ENCODE measurements around the gene NME8.

The NME8 gene

GRCh38 chr7:37901236-37901827 lies 52.9 kb downstream of the NME8 start:
- no peak for DNase-seq (ENCODE audit: low read depth)

- DNase-seq (ENCODE audit: low read depth), result no peak
Observed at GRCh38 chr7:37901890-37902524, 53.6 kb downstream of the NME8 start.

- DNase-seq (ENCODE audit: low read depth), result no peak
Observed at GRCh38 chr7:37908221-37908788, 59.9 kb downstream of the NME8 start.

- DNase-seq (ENCODE audit: low read depth), result no peak
Observed at GRCh38 chr7:37912756-37913155, 64.4 kb downstream of the NME8 start.

DNA sequence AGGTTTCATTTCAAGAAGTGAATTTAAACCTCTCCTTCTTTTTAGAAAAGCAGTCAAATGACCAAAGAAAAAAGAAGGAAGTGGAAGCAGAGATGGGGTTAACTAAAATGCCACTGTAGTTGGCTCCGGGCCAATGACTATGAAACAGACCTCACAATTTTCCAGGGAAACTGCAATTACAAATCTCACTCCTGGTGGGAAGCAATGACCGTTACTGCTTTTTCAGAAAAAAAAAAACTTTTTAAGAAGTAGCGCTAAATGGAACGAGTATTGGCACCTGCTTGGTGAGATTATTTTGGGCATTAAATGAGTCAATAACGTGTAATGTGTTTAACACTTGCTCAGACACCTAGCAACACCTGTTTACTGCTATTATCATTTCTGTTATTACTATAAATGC lies 67.0 kb downstream of the NME8 start:
- DNase-seq (ENCODE audit: low read depth), result no peak

DNA sequence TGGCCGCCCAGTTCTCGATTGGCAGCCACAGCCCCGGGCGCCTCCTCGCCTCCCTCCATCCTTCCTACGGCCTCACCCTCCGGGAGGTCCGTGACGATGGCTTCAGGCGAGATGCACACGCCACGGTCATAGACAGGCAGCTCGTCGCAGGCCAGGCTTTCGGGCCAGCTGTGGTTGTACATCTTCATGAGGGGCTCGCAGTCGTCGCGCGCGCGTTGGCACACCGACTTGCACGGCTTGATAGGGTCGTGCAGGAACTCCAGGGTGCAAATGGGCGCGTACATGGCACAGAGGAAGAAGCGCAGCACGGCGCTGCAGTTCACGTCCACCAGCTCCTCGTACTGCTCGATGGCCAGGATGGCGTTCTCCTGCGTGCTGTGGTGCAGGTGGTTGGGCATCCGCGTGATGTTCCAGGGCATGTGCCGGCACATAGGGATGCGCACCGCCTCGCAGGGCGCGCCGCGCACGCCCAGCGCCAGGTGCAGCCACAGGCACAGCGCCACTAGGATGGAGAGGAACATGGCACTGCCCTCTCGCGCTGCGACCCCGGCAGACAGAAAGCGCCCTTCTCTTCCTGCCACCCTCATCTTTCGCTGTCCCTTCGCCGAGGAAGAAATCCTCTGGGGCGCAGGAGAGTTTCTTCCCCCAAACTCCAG lies 67.7 kb downstream of the NME8 start:
- no peak for DNase-seq (ENCODE audit: low read depth)

DNA sequence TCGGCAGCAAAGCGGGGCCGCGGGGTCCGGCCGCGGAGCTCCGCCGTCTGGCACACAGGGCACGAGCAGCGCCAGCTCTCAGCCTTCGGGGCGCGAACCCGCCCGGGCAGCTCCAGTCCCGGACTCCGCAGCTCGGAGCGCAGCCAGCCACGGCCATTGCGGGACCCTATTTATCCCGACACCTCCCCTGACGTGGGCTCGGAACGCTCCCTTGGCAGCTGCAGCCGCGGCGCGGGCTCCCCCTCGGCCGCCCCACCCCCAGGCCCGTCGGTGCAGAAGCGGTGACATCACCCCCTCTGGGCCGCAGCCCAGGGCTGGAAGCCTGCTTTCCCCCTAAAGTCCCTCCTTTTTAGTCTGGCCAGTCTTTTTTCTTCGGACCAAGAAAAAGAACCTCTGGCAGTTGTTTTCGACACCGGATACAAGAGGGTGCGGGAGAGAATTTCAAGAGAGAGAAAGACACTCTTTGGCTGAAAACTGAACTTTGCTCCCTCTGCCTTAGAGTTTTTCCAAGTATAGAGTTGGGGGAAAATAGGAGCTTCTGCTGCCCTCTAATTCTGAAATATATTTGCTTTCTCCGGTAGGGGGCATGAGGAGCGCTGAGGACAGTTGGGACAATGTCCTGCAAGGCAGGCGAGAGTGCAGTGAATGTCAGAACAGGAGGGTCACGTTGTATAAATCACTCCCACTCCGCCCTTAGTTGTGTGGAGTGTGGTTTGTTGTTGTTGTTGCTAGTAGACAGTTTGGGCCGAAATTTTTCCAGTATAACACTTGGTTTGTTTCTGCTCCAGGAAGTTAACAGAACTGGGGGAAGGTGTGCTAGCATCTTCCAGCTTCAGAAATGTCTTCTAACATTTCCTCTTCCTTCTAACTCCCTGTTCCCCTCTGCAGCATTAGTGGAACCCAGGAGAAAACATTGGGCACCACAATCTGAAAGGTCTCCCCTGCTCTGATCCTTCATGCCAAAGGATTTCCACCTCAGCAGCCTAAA lies 68.6 kb downstream of the NME8 start, which contains the start of gene SFRP4:
TSS of gene SFRP4 (minus strand) at position 145 of the 988 bp plus-strand sequence. CDS start 280 bp downstream, outside the sequence.
- DNase-seq (ENCODE audit: low read depth), result no peak

GRCh38 chr7:37918526-37918925 lies 70.1 kb downstream of the NME8 start:
- no peak for DNase-seq (ENCODE audit: low read depth)

- DNase-seq (ENCODE audit: low read depth), result no peak
Observed at GRCh38 chr7:37920305-37920848, 72.0 kb downstream of the NME8 start, which contains the start of gene EPDR1. Gene EPDR1 (plus strand): TSS chr7:37920640. CDS start chr7:37920940, 300 bp downstream.

- DNase-seq (ENCODE audit: low read depth), result no peak
Observed at GRCh38 chr7:37920849-37921805, 72.7 kb downstream of the NME8 start.

DNA sequence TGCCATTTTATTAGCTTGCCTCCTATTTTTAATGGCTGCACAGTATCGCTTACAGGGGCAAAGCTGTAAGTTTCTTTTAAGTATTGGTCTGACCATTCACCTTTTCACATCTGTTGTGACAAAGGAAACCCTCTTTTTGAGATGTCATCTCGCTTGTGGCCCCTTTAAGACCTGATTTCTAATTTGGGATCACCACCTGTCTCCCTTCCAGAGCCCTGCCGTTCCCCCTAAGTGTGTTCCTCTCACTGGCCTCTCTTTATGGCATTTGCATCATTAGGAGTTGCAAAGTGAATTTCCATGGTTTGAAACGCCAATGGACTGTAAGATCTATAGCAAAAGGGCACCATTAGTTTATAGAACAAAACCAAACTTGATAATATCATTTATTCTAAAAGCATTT lies 73.5 kb downstream of the NME8 start:
- no peak for DNase-seq (ENCODE audit: low read depth)

- no peak for DNase-seq (ENCODE audit: low read depth)
Observed at GRCh38 chr7:37923996-37924395, 75.6 kb downstream of the NME8 start.

GRCh38 chr7:37924491-37925041 lies 76.2 kb downstream of the NME8 start:
- DNase-seq (ENCODE audit: low read depth), result no peak

- no peak for DNase-seq (ENCODE audit: low read depth)
Observed at GRCh38 chr7:37925620-37926019, 77.2 kb downstream of the NME8 start.

DNA sequence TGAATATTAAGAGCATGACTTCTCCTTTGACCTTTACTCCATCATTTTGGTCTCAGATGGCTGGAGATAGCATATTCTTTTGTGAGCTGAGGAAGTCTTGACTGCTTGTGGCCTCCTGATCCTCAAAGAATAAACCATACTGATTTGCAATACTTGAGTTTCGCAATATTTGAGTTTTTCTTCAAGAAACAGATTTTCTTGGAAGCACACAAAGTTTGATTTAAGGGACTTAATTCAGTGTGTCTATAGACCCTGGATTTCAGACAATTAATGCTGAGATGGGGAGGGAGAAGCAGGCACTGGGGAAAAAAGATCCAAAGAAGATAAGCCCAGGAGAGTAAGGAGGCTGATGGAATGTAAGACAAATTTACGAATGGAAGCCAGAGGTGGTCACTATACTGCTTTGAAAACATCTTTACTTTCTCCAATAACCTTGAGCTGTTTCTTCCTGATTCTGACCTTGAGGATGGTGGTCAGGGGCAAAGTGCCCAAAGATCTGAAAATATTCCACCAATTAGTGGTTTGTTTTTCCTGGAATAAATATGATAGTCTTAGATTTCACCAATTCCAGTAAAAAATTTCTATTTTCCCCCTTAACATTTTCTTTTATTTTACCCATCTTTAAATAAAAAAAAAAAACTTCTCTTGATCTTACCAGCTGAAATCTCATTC lies 79.5 kb downstream of the NME8 start:
- no peak for DNase-seq (ENCODE audit: low read depth)

GRCh38 chr7:37928878-37929277 lies 80.5 kb downstream of the NME8 start:
- DNase-seq (ENCODE audit: low read depth), result no peak

DNA sequence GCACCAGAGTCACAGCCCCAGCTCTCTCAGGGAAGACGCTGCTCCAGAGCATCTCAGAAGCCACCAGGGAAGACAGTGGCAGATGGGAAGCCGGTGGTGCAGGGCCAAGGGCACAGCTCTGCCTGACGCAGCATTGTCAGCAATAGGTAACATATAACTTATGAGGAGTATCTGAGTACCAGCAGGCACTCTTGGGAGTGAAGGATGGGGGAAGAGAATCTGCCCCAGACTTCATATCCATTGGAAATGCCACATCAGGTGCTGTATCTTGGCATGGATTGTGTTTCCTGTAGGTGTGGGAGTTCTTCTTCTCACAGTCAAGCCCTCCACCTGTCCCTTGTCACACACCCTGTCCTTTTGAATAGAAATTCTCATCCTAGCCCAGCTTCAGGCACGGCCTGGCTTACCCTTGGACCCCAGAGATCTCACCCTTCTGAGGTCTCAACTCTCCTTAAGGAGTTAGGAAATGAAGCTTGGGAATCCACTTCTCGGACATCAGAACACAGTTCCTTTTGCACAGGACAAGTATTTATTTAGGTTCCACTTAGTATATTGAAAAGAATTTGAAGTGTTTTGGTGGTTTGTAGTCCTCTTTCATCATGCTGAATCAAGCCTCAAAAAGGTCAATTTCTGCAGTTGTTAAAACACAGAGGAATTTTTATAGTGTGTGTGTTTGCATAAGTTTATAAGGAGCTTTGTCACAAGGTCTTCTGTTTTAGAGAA lies 82.0 kb downstream of the NME8 start:
- DNase-seq (ENCODE audit: low read depth), result no peak

DNA sequence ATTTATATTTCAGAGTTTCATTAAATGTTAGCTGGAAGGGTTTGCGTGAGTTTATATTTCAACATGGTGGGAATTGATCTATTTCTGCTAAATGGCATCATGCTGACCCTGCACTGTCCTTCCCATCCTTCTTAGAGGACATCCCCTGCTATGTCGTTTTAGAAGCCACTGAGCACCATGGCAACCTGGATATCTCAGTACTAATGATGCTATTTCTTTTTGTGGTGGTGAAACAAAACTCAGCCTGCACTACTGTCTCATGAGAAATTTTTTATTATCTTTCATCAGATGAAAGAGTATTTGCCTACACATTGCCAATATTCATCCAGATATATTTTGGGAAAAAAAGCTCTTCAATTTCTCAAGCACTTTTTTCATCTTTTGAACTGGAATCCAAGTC lies 84.1 kb downstream of the NME8 start:
- DNase-seq (ENCODE audit: low read depth), result no peak
